OCI-LY7 (cell line): Measurements from ENCODE around the gene RCN2. TPM values are rescaled to one million over a fixed set of nuclear protein-coding genes. Genes with fewer than 3 reads are reported as not detected.

ENCODE experiments used
- BruUV-seq: library from RNA; stranded (reverse); fragments of 400-500 nt; replicated peaks from 2 replicates; lab custom pipeline; 2021; lab: Mats Ljungman, UMichigan
- CTCF ChIA-PET: fragments of 300-600 bp; sonication (Branson Sonifier 250); formaldehyde crosslinking; loops from one replicate; lab custom pipeline; 2022; ENCODE audit warnings: antibody characterized with exemption; ENCODE audit not compliant: unreplicated experiment; lab: Charles Lee
- POLR2A ChIA-PET: fragments of 300-600 bp; sonication (Branson Sonifier 250); formaldehyde crosslinking; loops from one replicate; lab custom pipeline; 2022; ENCODE audit warnings: antibody characterized with exemption; lab: Charles Lee
- DNase-seq: peaks from one replicate; pipeline ENCODE4 v3.0.0-alpha.2; 2015; ENCODE audit warnings: low spot score
- H2AFZ ChIP-seq: fragments of 200-600 bp; sonication (generic), shearing (Covaris generic); 2 replicates; pipeline ENCODE4 v1.6.1; 2014; ENCODE audit warnings: mild to moderate bottlenecking, antibody characterized with exemption, low read length, moderate library complexity
- H3K27ac ChIP-seq: fragments of 200-600 bp; sonication (generic); 2 replicates; pipeline ENCODE4 v1.5.1; 2014; ENCODE audit warnings: mixed run types, low read depth, mild to moderate bottlenecking, moderate library complexity, low read length, inconsistent platforms; ENCODE audit not compliant: poor library complexity, severe bottlenecking
- H3K36me3 ChIP-seq: fragments of 200-600 bp; sonication (generic); 2 replicates; pipeline ENCODE4 v1.6.1; 2014; ENCODE audit warnings: mild to moderate bottlenecking, antibody characterized with exemption, low read length, moderate library complexity, mixed read lengths; ENCODE audit not compliant: insufficient read depth
- H3K4me1 ChIP-seq: fragments of 200-600 bp; sonication (generic); 2 replicates; pipeline ENCODE4 v1.5.1; 2014; ENCODE audit warnings: mild to moderate bottlenecking, low read length; ENCODE audit not compliant: insufficient read depth, poor library complexity, severe bottlenecking
- H3K4me2 ChIP-seq: fragments of 200-600 bp; sonication (generic); 2 replicates; pipeline ENCODE4 v1.6.1; 2014; ENCODE audit warnings: mild to moderate bottlenecking, low read length
- H3K4me3 ChIP-seq: fragments of 200-600 bp; sonication (generic); 2 replicates; pipeline ENCODE4 v1.5.1; 2014; ENCODE audit warnings: mild to moderate bottlenecking, low read depth, low read length; ENCODE audit not compliant: poor library complexity, severe bottlenecking
- H3K79me2 ChIP-seq: fragments of 200-600 bp; sonication (generic); 2 replicates; pipeline ENCODE4 v1.6.1; 2016; ENCODE audit warnings: low read depth, mild to moderate bottlenecking, low read length, moderate library complexity, mixed read lengths; ENCODE audit not compliant: insufficient read depth
- H3K9me2 ChIP-seq: fragments of 200-600 bp; sonication (generic); 2 replicates; pipeline ENCODE4 v1.6.1; 2016; ENCODE audit warnings: mild to moderate bottlenecking, low read length, mixed read lengths; ENCODE audit not compliant: insufficient read depth
- H3K9me3 ChIP-seq: fragments of 200-600 bp; sonication (generic); 2 replicates; pipeline ENCODE4 v1.6.1; 2014; ENCODE audit warnings: mild to moderate bottlenecking, mixed run types, low read length, mixed read lengths
- H4K20me1 ChIP-seq: fragments of 200-600 bp; sonication (generic); 2 replicates; pipeline ENCODE4 v1.6.1; 2014; ENCODE audit warnings: mild to moderate bottlenecking, antibody characterized with exemption, low read length, moderate library complexity, mixed read lengths; ENCODE audit not compliant: insufficient read depth
- CTCF ChIP-seq: fragments of 200-600 bp; sonication (generic); conservative IDR thresholded peaks from 2 replicates; pipeline ENCODE4 v1.5.1; 2014; ENCODE audit warnings: mild to moderate bottlenecking, antibody characterized with exemption, low read length, moderate library complexity, mixed read lengths
- EZH2phosphoT487 ChIP-seq: fragments of 200-600 bp; sonication (generic); IDR thresholded peaks from 2 replicates; pipeline ENCODE4 v1.6.1; 2018; ENCODE audit warnings: low read depth, borderline replicate concordance, mild to moderate bottlenecking, mixed run types, antibody characterized with exemption, low read length, moderate library complexity, mixed read lengths
- intact Hi-C: fragments of 100-400 bp; cut with micrococcal nuclease; formaldehyde crosslinking; loops from one replicate; pipeline ENCODE4 v1.10.0; 2022; ENCODE audit not compliant: unreplicated experiment
- total RNA-seq, 2 experiments: library from RNA; depleted of rRNA in 1 of 2; stranded (reverse); fragments of >200 nt in 1 of 2; shearing (Covaris generic) in 1 of 2; gene quantifications; 2 replicates each; pipeline ENCODE4 v1.2.3, GENCODE V29; 2014 to 2022

RCN2 gene
- total RNA-seq, 2 experiments from 2014 or later: 32.8 to 39.1 TPM

GRCh38 chr15:76935620-76936019 lies 4.1 kb downstream of the RCN2 start:
- Histone ChIP-seq H3K79me2 (peaks cover 3% of the 10 kb centered on the region; the same call in 1 of the 2 replicates), H3K27ac (peak overlapping the region; percentile 17), H2AFZ (no peak overlapping the region), H3K4me2 (peak overlapping the region; percentile 53), H3K4me3 (peak overlapping the region; percentile 4), H3K9me3 (no peaks in the 10 kb centered on the region), H4K20me1 (0 out of 2 replicates have a peak, but pooled peaks cover 12% of the 10 kb centered on the region), H3K9me2 (no peaks in the 10 kb centered on the region), H3K36me3 (peaks cover 48% of the 10 kb centered on the region), H3K4me1 (peaks cover 38% of the 10 kb centered on the region)
- DNase-seq: peak; percentile 78
- ChIA-PET CTCF (no interaction called here), POLR2A (interaction anchor here (1.1 kb wide), 1 partner anchor 31 kb away, joined by 3 read pairs; no protein-coding TSS in a partner anchor)
- no TSS peak for BruUV-seq
- intact Hi-C loops: no loop called here
- TF ChIP-seq CTCF (no peak), EZH2phosphoT487 (no peak)

- BruUV-seq: no TSS peak
- H4K20me1 ChIP-seq: 0 out of 2 replicates have a peak, but pooled peaks cover 12% of the 10 kb centered on the region
- no peak for DNase-seq
- ChIA-PET POLR2A (no interaction called here), CTCF (no interaction called here)
- no peak overlapping the region for H3K27ac ChIP-seq
- peaks cover 3% of the 10 kb centered on the region; the same call in 1 of the 2 replicates for H3K79me2 ChIP-seq
- H3K9me3 ChIP-seq: no peaks in the 10 kb centered on the region
- H3K36me3 ChIP-seq: peaks cover 48% of the 10 kb centered on the region
- no peaks in the 10 kb centered on the region for H3K9me2 ChIP-seq
- no peak for TF ChIP-seq CTCF
- no peak for TF ChIP-seq EZH2phosphoT487
- intact Hi-C loops: no loop called here
- no peak overlapping the region for H2AFZ ChIP-seq
- H3K4me1 ChIP-seq: peaks cover 33% of the 10 kb centered on the region
- H3K4me3 ChIP-seq: no peak overlapping the region
- H3K4me2 ChIP-seq: no peak overlapping the region
These were observed 5.1 kb downstream of the RCN2 start for GRCh38 chr15:76936671-76937070.

DNA sequence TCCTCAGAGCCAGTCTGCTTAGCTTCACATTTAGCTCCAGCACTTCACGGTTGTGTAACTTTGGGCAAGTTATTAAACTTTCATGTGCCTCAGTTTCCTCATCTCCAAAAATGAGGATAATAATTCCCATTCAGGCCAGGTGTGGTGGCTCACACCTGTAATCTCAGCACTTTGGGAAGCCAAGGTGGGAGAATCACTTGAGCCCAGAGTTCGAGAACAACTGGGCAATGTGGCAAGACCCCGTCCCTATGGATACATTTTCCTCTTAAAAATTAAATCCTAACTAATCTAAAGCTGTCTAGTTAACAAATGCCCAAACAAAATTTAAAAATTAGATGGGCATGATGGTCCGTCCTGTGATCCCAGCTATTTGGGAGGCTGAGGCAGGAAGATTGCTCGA lies 7.2 kb downstream of the RCN2 start:
- ChIA-PET CTCF (no interaction called here), POLR2A (interaction anchor here (1.5 kb wide), 1 partner anchor 8 kb away, joined by 4 read pairs; no protein-coding TSS in a partner anchor)
- Histone ChIP-seq H3K4me2 (no peak overlapping the region), H4K20me1 (0 out of 2 replicates have a peak, but pooled peaks cover 8% of the 10 kb centered on the region), H3K4me1 (peaks cover 23% of the 10 kb centered on the region), H3K9me3 (no peaks in the 10 kb centered on the region), H3K4me3 (no peak overlapping the region), H3K36me3 (peaks cover 40% of the 10 kb centered on the region), H3K79me2 (0 out of 2 replicates have a peak, but pooled peaks cover 3% of the 10 kb centered on the region), H3K27ac (no peak overlapping the region), H2AFZ (no peak overlapping the region), H3K9me2 (no peaks in the 10 kb centered on the region)
- TF ChIP-seq EZH2phosphoT487: no peak
- no peak for TF ChIP-seq CTCF
- intact Hi-C loops: no loop called here
- no peak for DNase-seq
- no TSS peak for BruUV-seq
